Fibroblast of the aortic adventitia (primary cell): ENCODE results near the gene CDH23. TPM values are rescaled to one million over a fixed set of nuclear protein-coding genes. Genes with fewer than 3 reads are reported as not detected.

Experiments
- DNase-seq: peaks from one replicate; pipeline ENCODE4 v3.0.0-alpha.2; 2010; ENCODE audit warnings: low read depth
- H3K4me3 ChIP-seq: 2 replicates; pipeline ENCODE4 v1.5.1; 2011; ENCODE audit warnings: low read depth, mild to moderate bottlenecking, control low read depth, low read length, moderate library complexity
- CTCF ChIP-seq: IDR thresholded peaks from 2 replicates; pipeline ENCODE4 v1.5.1; 2011; ENCODE audit warnings: mild to moderate bottlenecking, low read length, control low read depth, inconsistent platforms; ENCODE audit not compliant: insufficient read depth
- total RNA-seq: library from RNA; depleted of rRNA; stranded (reverse); fragments of >200 nt; gene quantifications from 2 replicates; pipeline ENCODE4 v1.2.3, GENCODE V29; 2012; ENCODE audit warnings: low replicate concordance

Gene CDH23
- total RNA-seq, 1 donor, result 0.27 TPM

- TF ChIP-seq CTCF, result no peak
- no peak overlapping the region for H3K4me3 ChIP-seq
- DNase-seq, result no peak
Observed at GRCh38 chr10:71659111-71659634, 262.5 kb downstream of the CDH23 start.

GRCh38 chr10:71659737-71660136, 263.0 kb downstream of the CDH23 start:
- no peak for TF ChIP-seq CTCF
- no peak for DNase-seq
- no peak overlapping the region for H3K4me3 ChIP-seq

GRCh38 chr10:71660313-71660712, 263.6 kb downstream of the CDH23 start:
- no peak for DNase-seq
- no peak for TF ChIP-seq CTCF
- H3K4me3 ChIP-seq, result no peak overlapping the region

- no peak overlapping the region for H3K4me3 ChIP-seq
- no peak for TF ChIP-seq CTCF
- no peak for DNase-seq
Observed at GRCh38 chr10:71661060-71661622, 264.4 kb downstream of the CDH23 start.

- TF ChIP-seq CTCF, result no peak
- no peak for DNase-seq
- no peak overlapping the region for H3K4me3 ChIP-seq
Observed at GRCh38 chr10:71661779-71662336, 265.1 kb downstream of the CDH23 start.

GRCh38 chr10:71663311-71663710, 266.6 kb downstream of the CDH23 start:
- DNase-seq, result no peak
- H3K4me3 ChIP-seq, result no peak overlapping the region
- no peak for TF ChIP-seq CTCF
